GM18505 (cell line): ENCODE data around the gene GNG10.

Source experiments
- ATAC-seq: cut with Tn5 transposase; IDR thresholded peaks from one replicate; pipeline ENCODE4 v1.9.1; 2021; ENCODE audit not compliant: unreplicated experiment
- POLR2A ChIP-seq: IDR thresholded peaks from 4 replicates; pipeline ENCODE4 v1.6.1; 2011; ENCODE audit warnings: borderline replicate concordance; ENCODE audit not compliant: insufficient read depth, insufficient read length; ENCODE audit errors: extremely low read depth

GNG10 gene

GRCh38 chr9:111632695-111633388, 28.6 kb upstream of the GNG10 start:
- no peak for ATAC-seq
- TF ChIP-seq POLR2A = no peak

- no peak for ATAC-seq
- TF ChIP-seq POLR2A = no peak
Observed at GRCh38 chr9:111633389-111633736, 28.0 kb upstream of the GNG10 start.

GRCh38 chr9:111634860-111635259, 26.5 kb upstream of the GNG10 start:
- TF ChIP-seq POLR2A = no peak
- ATAC-seq = no peak

- no peak for ATAC-seq
- TF ChIP-seq POLR2A = no peak
Observed at GRCh38 chr9:111637421-111637950, 23.9 kb upstream of the GNG10 start.

- TF ChIP-seq POLR2A = no peak
Observed at GRCh38 chr9:111644195-111644772, 17.1 kb upstream of the GNG10 start.

GRCh38 chr9:111645806-111646205, 15.6 kb upstream of the GNG10 start:
- ATAC-seq = no peak
- TF ChIP-seq POLR2A = no peak

More at GRCh38 chr9:111644195-111644772, 17.1 kb upstream of the GNG10 start:
- ATAC-seq = no peak

GRCh38 chr9:111646417-111646816, 15.0 kb upstream of the GNG10 start:
- ATAC-seq = no peak
- TF ChIP-seq POLR2A = no peak

- TF ChIP-seq POLR2A = no peak
- ATAC-seq = no peak
Observed at GRCh38 chr9:111648066-111648465, 13.3 kb upstream of the GNG10 start.

GRCh38 chr9:111649016-111649415, 12.4 kb upstream of the GNG10 start:
- TF ChIP-seq POLR2A = no peak
- ATAC-seq = no peak

GRCh38 chr9:111657051-111657450, 4.4 kb upstream of the GNG10 start:
- no peak for ATAC-seq
- TF ChIP-seq POLR2A = no peak

GRCh38 chr9:111658943-111659342, 2.5 kb upstream of the GNG10 start:
- no peak for TF ChIP-seq POLR2A

GRCh38 chr9:111659691-111660090, 1.7 kb upstream of the GNG10 start:
- no peak for ATAC-seq
- no peak for TF ChIP-seq POLR2A

More at GRCh38 chr9:111658943-111659342, 2.5 kb upstream of the GNG10 start:
- no peak for ATAC-seq

- ATAC-seq = peak; percentile 37
- no peak for TF ChIP-seq POLR2A
Observed at GRCh38 chr9:111661802-111662521, 557 bp downstream of the GNG10 start.

- peak; percentile 3 for ATAC-seq
- no peak for TF ChIP-seq POLR2A
Observed at GRCh38 chr9:111662576-111663300, 1.3 kb downstream of the GNG10 start.

GRCh38 chr9:111663301-111663823, 2.0 kb downstream of the GNG10 start:
- no peak for ATAC-seq
- no peak for TF ChIP-seq POLR2A
